ENCODE data around the gene ADAMTSL3.

- TF ChIP-seq CTCF (conservative IDR thresholded peaks at IDR 0.05; ENCODE audit: low read length) (no peak), EZH2phosphoT487 (IDR thresholded peaks at IDR 0.05; ENCODE audit: borderline replicate concordance) (no peak)
These were observed 192.9 kb downstream of the ADAMTSL3 start for GRCh38 chr15:83846847-83847246.
